ENCODE data around the gene ZCCHC17.

Gene ZCCHC17

DNA sequence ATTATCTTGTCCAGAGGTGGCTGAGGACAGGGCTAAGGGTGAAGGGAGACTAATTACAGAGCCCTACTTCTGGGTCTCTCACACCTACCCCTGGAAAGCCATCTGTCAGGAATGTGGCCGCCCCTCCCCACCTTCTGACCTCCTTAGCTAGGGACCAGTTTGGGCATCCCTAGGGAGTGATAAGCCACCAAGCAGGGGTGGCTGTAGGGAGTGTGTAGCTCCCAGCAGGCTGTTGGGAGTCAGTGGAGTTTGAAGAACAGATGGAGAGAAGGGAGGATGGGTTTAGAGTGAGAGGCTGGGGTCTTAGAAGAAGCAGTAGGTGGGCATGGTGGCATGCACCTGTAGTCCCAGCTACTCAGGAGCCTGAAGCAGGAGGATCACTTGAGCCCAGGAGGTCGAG, 115.4 kb downstream of the ZCCHC17 start:
- no peak overlapping the region for H4K5ac ChIP-seq (ENCODE audit: low read length)
- no peak overlapping the region for H3K27ac ChIP-seq (ENCODE audit: low read depth, low read length)
- DNase-seq = no peak
- no peaks in the 10 kb centered on the region for H3K79me2 ChIP-seq (ENCODE audit: control insufficient read depth, insufficient read depth, low read length)
- no peak overlapping the region for H2AK5ac ChIP-seq (ENCODE audit: low read length)
- H3K4me1 ChIP-seq (ENCODE audit: control insufficient read depth, low read depth, low read length) = peaks cover 4% of the 10 kb centered on the region
- no peak overlapping the region for H4K8ac ChIP-seq (ENCODE audit: low read depth, low read length)
- H3K4me3 ChIP-seq (ENCODE audit: low read length) = no peak overlapping the region
- H3K18ac ChIP-seq (ENCODE audit: low read length) = no peak overlapping the region
- H3K23ac ChIP-seq (ENCODE audit: low read length) = peak overlapping the region; percentile 20
- H3K27me3 ChIP-seq (ENCODE audit: insufficient read depth, low read length, poor library complexity) = no peaks in the 10 kb centered on the region
- H3K4me2 ChIP-seq (ENCODE audit: low read length) = no peak overlapping the region
- no peak overlapping the region for H2BK5ac ChIP-seq (ENCODE audit: low read length)
- no peak overlapping the region for H2BK15ac ChIP-seq (replicated peaks; ENCODE audit: low read depth)
- no peaks in the 10 kb centered on the region for H3K79me1 ChIP-seq (ENCODE audit: low read length)
- no CpG with 5 or more reads among the region's 2 CpGs for WGBS (ENCODE audit: extremely low coverage, insufficient coverage, low lambda C conversion rate)
- H3K36me3 ChIP-seq (ENCODE audit: control insufficient read depth, insufficient read depth, low read length) = no peaks in the 10 kb centered on the region
- no peak overlapping the region for H3K56ac ChIP-seq (ENCODE audit: low read length)
- no peak overlapping the region for H3K4ac ChIP-seq (ENCODE audit: low read depth, low read length)
- no peak overlapping the region for H2BK120ac ChIP-seq (ENCODE audit: low read depth, low read length)
- no peak overlapping the region for H3K9ac ChIP-seq (ENCODE audit: low read length)

DNA sequence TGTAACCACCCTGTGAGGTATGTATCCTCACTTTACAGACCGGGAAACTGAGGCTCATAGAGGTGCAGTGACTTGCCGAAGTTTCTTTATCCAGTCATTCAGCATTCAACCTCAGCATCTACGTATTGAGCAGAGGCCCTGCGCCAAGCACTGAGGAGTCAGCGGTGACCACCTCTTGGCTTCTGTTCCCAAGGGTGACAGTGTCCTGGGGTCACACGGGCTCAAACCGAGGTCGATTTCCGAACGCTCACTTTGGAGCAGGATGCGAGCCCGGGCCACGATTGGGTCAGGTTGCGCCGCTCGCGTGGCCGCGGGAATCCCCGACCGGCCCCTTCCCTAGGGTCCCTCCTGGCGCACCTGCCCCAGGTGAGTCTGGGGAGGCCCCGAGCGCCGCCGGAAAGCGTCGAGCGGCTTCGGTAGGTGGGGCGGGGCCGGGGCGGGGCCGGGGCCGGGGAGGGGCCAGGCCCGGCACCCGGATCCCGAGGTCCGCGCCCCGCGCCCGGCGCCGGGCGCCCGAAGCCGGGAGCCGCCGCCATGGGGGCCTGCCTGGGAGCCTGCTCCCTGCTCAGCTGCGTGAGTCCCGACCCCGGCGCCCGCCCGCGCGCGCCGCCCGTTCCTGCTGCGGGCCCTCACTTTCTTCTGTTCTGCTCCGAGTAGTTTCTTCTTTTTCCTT, 116.0 kb downstream of the ZCCHC17 start, which contains the start of gene SERINC2:
Gene SERINC2, plus strand, starts transcription at position 482 of the 673 bp plus-strand sequence. Its CDS starts 53 bp downstream, at position 535.
- H3K18ac ChIP-seq (ENCODE audit: low read length) = peak within 1 kb of the TSS; percentile 65
- H2BK5ac ChIP-seq (ENCODE audit: low read length) = no peak within 1 kb of the TSS
- H3K4me3 ChIP-seq (ENCODE audit: low read length) = peak within 1 kb of the TSS; percentile 90
- H3K4ac ChIP-seq (ENCODE audit: low read depth, low read length) = no peak within 1 kb of the TSS
- H3K36me3 ChIP-seq (ENCODE audit: control insufficient read depth, insufficient read depth, low read length) = no peaks in the 10 kb centered on the region
- H3K4me1 ChIP-seq (ENCODE audit: control insufficient read depth, low read depth, low read length) = peaks cover 4% of the 10 kb centered on the region
- no CpG with 5 or more reads among the region's 63 CpGs for WGBS (ENCODE audit: extremely low coverage, insufficient coverage, low lambda C conversion rate)
- no peaks in the 10 kb centered on the region for H3K27me3 ChIP-seq (ENCODE audit: insufficient read depth, low read length, poor library complexity)
- no peak within 1 kb of the TSS for H2BK120ac ChIP-seq (ENCODE audit: low read depth, low read length)
- peak within 1 kb of the TSS; percentile 98 for H3K23ac ChIP-seq (ENCODE audit: low read length)
- H3K79me2 ChIP-seq (ENCODE audit: control insufficient read depth, insufficient read depth, low read length) = no peaks in the 10 kb centered on the region
- H2AK5ac ChIP-seq (ENCODE audit: low read length) = no peak within 1 kb of the TSS
- DNase-seq = peak; percentile 42
- H4K8ac ChIP-seq (ENCODE audit: low read depth, low read length) = no peak within 1 kb of the TSS
- no peak within 1 kb of the TSS for H2BK15ac ChIP-seq (replicated peaks; ENCODE audit: low read depth)
- H3K79me1 ChIP-seq (ENCODE audit: low read length) = no peaks in the 10 kb centered on the region
- peak within 1 kb of the TSS; percentile 94 for H3K56ac ChIP-seq (ENCODE audit: low read length)
- peak within 1 kb of the TSS; percentile 97 for H3K4me2 ChIP-seq (ENCODE audit: low read length)
- H3K9ac ChIP-seq (ENCODE audit: low read length) = peak within 1 kb of the TSS; percentile 96
- no peak within 1 kb of the TSS for H4K5ac ChIP-seq (ENCODE audit: low read length)
- no peak within 1 kb of the TSS for H3K27ac ChIP-seq (ENCODE audit: low read depth, low read length)

DNA sequence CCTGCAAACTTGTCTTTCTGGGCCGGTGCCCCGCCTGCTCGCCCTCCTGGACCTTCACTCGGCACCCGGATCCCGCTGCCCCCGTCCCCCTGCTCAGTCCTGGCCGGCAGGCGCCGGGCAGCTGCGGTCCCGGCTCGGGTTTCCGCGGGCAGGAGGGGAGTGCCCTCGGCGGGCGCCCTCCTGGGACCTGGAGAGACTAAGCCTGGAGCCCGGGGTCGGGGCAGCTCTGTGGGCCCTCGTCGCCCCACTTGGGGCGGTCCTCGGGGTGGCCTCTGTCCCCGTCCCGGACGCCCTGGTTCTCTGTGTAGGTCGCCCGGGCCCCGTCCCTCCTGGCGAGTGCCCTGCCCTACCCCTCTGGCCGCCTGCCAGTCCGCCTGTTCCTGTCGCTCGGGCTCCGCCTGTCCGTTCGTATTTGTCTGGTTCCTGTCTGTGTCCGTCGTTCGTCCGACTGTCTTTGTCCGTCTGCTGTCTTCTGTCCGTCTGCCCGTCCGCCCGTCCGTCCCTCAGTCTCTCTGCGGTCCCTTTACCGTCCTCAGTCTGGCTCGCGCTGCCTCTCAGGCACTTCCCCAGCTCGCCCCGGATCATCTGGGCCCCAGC, 116.7 kb downstream of the ZCCHC17 start:
- Histone ChIP-seq H3K4me1 (ENCODE audit: control insufficient read depth, low read depth, low read length) (peaks cover 4% of the 10 kb centered on the region), H3K4me2 (ENCODE audit: low read length) (peak overlapping the region; percentile 97), H3K18ac (ENCODE audit: low read length) (peak overlapping the region; percentile 65), H2BK120ac (ENCODE audit: low read depth, low read length) (no peak overlapping the region), H3K9ac (ENCODE audit: low read length) (peak overlapping the region; percentile 96), H3K79me1 (ENCODE audit: low read length) (no peaks in the 10 kb centered on the region), H3K4ac (ENCODE audit: low read depth, low read length) (no peak overlapping the region), H3K56ac (ENCODE audit: low read length) (peak overlapping the region; percentile 94), H3K79me2 (ENCODE audit: control insufficient read depth, insufficient read depth, low read length) (no peaks in the 10 kb centered on the region), H4K5ac (ENCODE audit: low read length) (no peak overlapping the region), H4K8ac (ENCODE audit: low read depth, low read length) (no peak overlapping the region), H2BK5ac (ENCODE audit: low read length) (no peak overlapping the region), H3K4me3 (ENCODE audit: low read length) (peak overlapping the region; percentile 90), H3K27ac (ENCODE audit: low read depth, low read length) (no peak overlapping the region), H3K27me3 (ENCODE audit: insufficient read depth, low read length, poor library complexity) (no peaks in the 10 kb centered on the region), H2AK5ac (ENCODE audit: low read length) (no peak overlapping the region), H2BK15ac (replicated peaks; ENCODE audit: low read depth) (no peak overlapping the region), H3K23ac (ENCODE audit: low read length) (peak overlapping the region; percentile 98), H3K36me3 (ENCODE audit: control insufficient read depth, insufficient read depth, low read length) (no peaks in the 10 kb centered on the region)
- peak; percentile 51 for DNase-seq
- WGBS (ENCODE audit: extremely low coverage, insufficient coverage, low lambda C conversion rate) = no CpG with 5 or more reads among the region's 54 CpGs
